ENCODE data around the gene CD2BP2.

The CD2BP2 gene

DNA sequence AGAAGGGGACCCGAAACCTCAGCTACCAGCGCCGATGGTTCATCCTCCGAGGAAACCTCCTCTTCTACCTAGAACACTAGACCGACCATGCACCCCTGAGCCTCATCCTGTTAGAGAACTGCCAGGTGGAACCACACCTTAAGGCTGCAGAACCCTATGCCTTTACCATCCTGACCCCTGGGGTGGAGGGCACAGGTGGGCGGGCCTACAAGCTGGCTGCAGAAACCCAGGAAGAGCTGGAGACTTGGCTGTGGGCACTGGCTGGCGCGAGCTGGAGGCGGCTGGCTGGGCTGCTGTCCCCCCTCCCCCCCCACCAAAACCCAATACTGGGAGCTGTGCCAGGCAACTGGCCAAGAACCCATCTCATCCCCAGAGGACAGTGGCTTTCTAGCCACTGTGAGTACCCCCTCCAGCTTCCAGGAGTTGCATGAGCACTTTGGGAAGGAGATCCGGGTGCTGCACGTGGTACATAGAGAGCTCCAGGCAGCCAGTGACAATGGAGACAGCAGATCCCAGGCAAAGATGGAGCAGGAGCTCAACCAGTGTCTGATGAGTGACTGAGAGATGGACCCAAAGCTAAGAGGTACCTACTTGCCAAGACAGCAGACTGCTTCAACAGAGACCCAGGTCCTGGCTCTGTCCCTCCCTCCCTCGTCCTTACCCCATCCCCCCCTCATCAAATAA lies 1.4 kb upstream of the CD2BP2 start:
- in situ Hi-C loops (cut with HindIII; ENCODE audit: low sequenced_read_pairs), result no loop called here
- H3K4me3 ChIP-seq (ENCODE audit: low read depth, low read length), result peak overlapping the region; percentile 94
- TF ChIP-seq, protein P1, sequence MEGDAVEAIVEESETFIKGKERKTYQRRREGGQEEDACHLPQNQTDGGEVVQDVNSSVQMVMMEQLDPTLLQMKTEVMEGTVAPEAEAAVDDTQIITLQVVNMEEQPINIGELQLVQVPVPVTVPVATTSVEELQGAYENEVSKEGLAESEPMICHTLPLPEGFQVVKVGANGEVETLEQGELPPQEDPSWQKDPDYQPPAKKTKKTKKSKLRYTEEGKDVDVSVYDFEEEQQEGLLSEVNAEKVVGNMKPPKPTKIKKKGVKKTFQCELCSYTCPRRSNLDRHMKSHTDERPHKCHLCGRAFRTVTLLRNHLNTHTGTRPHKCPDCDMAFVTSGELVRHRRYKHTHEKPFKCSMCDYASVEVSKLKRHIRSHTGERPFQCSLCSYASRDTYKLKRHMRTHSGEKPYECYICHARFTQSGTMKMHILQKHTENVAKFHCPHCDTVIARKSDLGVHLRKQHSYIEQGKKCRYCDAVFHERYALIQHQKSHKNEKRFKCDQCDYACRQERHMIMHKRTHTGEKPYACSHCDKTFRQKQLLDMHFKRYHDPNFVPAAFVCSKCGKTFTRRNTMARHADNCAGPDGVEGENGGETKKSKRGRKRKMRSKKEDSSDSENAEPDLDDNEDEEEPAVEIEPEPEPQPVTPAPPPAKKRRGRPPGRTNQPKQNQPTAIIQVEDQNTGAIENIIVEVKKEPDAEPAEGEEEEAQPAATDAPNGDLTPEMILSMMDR (IDR thresholded peaks at IDR 0.05; ENCODE audit: low read depth, low read length, missing control alignments), result no peak
- no peak for DNase-seq (ENCODE audit: low read depth)

- TF ChIP-seq, protein P1 (IDR thresholded peaks at IDR 0.05; ENCODE audit: low read depth, low read length, missing control alignments), result no peak
- DNase-seq (ENCODE audit: low read depth), result no peak
- in situ Hi-C loops (cut with HindIII; ENCODE audit: low sequenced_read_pairs), result no loop called here
- H3K4me3 ChIP-seq (ENCODE audit: low read depth, low read length), result peak overlapping the region; percentile 94
Observed at GRCh38 chr16:30355954-30356308, 823 bp upstream of the CD2BP2 start.

DNA sequence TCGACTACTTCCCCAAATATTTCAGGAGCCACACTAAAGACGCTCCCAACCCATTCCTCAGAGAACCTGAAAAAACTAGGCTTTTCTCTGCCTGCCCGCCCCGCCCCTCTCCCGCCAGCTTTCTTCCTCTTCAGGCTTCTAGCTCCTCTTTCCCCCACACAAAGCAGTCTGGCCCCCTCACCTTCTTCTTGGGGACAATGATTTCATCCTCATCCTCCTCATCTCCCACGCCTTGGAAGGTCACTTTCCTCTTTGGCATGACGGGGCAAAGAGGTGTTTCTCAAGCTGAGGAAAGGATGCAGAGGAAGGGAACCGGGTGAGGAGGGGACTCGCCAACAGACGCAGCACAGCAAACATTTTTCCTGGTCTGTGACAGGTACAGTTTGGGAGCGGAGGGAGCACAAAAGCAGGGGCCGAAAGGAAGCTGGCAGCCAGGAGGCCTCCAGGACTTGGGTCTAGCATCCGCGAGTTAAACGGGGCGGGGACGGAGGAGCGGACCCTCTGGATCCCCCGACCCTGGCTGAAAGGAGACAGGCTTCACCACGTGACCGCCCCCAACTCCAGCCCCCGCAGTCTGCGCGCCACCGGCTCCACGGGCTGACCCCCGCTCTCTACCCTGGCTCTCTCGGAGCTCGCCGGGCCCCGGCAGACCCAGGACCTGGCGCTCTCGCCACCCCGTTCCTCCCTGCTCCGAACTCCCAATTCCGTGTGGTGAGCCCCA lies 525 bp downstream of the CD2BP2 start:
- TF ChIP-seq, protein P1 (IDR thresholded peaks at IDR 0.05; ENCODE audit: low read depth, low read length, missing control alignments), result no peak
- in situ Hi-C loops (cut with HindIII; ENCODE audit: low sequenced_read_pairs), result no loop called here
- no peak for DNase-seq (ENCODE audit: low read depth)
- H3K4me3 ChIP-seq (ENCODE audit: low read depth, low read length), result peak overlapping the region; percentile 94

DNA sequence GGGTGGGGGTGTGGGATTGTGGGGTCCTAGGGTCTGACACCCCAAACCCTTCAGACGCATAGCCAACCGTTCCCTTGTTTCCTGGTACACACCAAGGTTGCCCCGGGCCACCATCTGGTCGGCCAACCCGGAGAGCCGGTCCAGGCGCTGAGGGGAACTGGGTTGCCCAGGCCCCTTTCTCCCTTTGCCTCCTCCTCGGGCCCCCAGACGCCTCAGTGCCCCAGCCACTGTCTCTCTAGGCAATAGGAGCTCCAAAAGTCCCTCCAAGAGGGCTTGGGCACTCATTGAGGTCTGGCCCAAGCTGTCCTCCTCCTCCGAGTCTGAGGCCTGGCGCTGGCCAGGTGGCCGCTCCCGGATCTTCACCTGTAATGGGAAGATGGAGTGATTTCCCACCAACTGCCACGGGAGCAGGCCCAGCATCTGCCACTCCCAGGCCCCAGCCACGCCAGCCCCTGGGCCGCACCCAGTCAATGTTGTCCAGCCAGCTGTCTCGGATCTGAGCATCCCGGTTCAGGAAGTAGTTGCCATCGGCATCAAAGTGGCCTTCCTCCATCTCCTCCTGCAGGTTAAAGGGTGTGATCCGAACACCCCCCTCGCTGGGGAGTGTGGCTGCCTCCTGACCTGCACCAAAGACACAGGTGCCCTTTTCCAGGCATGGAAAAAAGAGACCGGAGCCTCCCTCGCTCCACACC lies 1.5 kb downstream of the CD2BP2 start:
- TF ChIP-seq, protein P1 (IDR thresholded peaks at IDR 0.05; ENCODE audit: low read depth, low read length, missing control alignments), result no peak
- no peak for DNase-seq (ENCODE audit: low read depth)
- peak overlapping the region; percentile 94 for H3K4me3 ChIP-seq (ENCODE audit: low read depth, low read length)
- in situ Hi-C loops (cut with HindIII; ENCODE audit: low sequenced_read_pairs), result no loop called here

GRCh38 chr16:30352488-30353401 lies 2.4 kb downstream of the CD2BP2 start:
- in situ Hi-C loops (cut with HindIII; ENCODE audit: low sequenced_read_pairs), result no loop called here
- H3K4me3 ChIP-seq (ENCODE audit: low read depth, low read length), result no peak overlapping the region

More at GRCh38 chr16:30352488-30353401, 2.4 kb downstream of the CD2BP2 start:
- TF ChIP-seq, protein P1 (IDR thresholded peaks at IDR 0.05; ENCODE audit: low read depth, low read length, missing control alignments), result peak; percentile 16
- no peak for DNase-seq (ENCODE audit: low read depth)

Data from astrocyte of the cerebellum (primary cell).